HG02610 (cell line): ENCODE measurements around the gene SRSF3.

Source experiments
- ATAC-seq: cut with Tn5 transposase; IDR thresholded peaks from one replicate; pipeline ENCODE4 v1.9.1; 2021; ENCODE audit warnings: mild to moderate bottlenecking, moderate library complexity; ENCODE audit not compliant: unreplicated experiment

The SRSF3 gene

GRCh38 chr6:36622901-36623546 lies 28.9 kb downstream of the SRSF3 start:
- ATAC-seq, result no peak

GRCh38 chr6:36623547-36624459 lies 29.6 kb downstream of the SRSF3 start:
- ATAC-seq, result peak; percentile 70

- ATAC-seq, result no peak
These were observed 30.4 kb downstream of the SRSF3 start for GRCh38 chr6:36624461-36625157.

GRCh38 chr6:36625158-36625919 lies 31.2 kb downstream of the SRSF3 start:
- no peak for ATAC-seq

GRCh38 chr6:36626636-36627035 lies 32.5 kb downstream of the SRSF3 start:
- no peak for ATAC-seq

GRCh38 chr6:36627141-36627540 lies 33.0 kb downstream of the SRSF3 start:
- no peak for ATAC-seq

GRCh38 chr6:36627801-36628246 lies 33.7 kb downstream of the SRSF3 start:
- no peak for ATAC-seq

- no peak for ATAC-seq
These were observed 35.6 kb downstream of the SRSF3 start for GRCh38 chr6:36629784-36630183.

GRCh38 chr6:36631326-36632011 lies 37.3 kb downstream of the SRSF3 start:
- ATAC-seq, result no peak

GRCh38 chr6:36633370-36633769 lies 39.2 kb downstream of the SRSF3 start:
- ATAC-seq, result no peak

- no peak for ATAC-seq
These were observed 39.8 kb downstream of the SRSF3 start for GRCh38 chr6:36633915-36634314.

GRCh38 chr6:36634317-36635108 lies 40.4 kb downstream of the SRSF3 start:
- no peak for ATAC-seq

GRCh38 chr6:36636283-36636682 lies 42.1 kb downstream of the SRSF3 start:
- ATAC-seq, result no peak

GRCh38 chr6:36636687-36637418 lies 42.7 kb downstream of the SRSF3 start:
- no peak for ATAC-seq

GRCh38 chr6:36638579-36638978 lies 44.4 kb downstream of the SRSF3 start:
- ATAC-seq, result no peak

GRCh38 chr6:36639171-36639808 lies 45.1 kb downstream of the SRSF3 start:
- ATAC-seq, result no peak

- no peak for ATAC-seq
These were observed 47.4 kb downstream of the SRSF3 start for GRCh38 chr6:36641543-36641942.
